ENCODE results near the gene CROCC. TPM values are rescaled to one million over a fixed set of nuclear protein-coding genes. Genes with fewer than 3 reads are reported as not detected.

The CROCC gene
- total and polyA plus RNA-seq, 4 donors: 10.5 to 68.7 (median 26.4) TPM

DNA sequence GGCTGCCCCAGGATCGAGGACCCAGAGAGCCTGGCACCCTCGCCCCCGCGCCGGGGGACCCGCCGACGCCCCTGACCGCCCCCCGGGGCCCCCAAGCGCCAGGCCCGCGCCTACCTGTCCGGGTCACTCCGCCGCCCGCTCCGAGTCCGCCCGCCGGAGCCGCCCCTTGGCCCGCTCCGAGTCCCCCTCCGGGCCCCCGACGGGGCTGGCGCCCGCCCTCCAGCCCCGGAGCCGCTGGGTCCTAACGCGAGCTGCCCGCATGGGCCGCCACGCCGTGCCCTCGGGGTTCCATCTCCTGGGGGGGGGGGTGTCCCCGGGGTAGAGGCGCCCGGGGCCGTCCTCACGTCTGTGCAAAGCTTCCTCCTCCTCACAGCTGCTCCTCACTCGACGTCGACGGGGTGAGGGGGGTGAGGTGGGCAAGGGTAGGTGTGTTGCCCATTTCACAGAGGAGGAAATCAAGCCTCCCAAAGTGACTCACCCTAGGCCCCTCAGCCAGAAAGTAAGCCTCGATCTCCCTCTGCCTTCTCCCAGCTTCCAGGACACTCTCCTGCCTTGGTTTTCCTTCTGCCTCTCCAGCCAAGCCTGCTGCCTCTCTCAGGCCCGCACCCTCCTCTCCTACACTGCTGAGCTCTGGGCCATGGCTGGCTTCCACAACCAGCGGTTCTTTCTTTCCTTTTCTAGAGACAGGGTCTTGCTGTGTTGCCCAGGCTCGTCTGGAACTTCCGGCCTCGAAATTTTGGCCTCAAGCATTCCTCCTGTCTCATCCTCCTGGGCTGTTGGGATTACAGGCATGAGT lies 58.9 kb downstream of the CROCC start, which contains the start of gene MFAP2:
TSS of gene MFAP2 (minus strand) at position 148 of the 796 bp plus-strand sequence. CDS start 2,347 bp downstream, outside the sequence.
- Histone ChIP-seq H3K27me3 (ENCODE audit: control insufficient read depth in 1 of 2, insufficient read depth in 2 of 2, low read length in 1 of 2) (no peaks in the 10 kb centered on the region), H3K9me3 (ENCODE audit: control insufficient read depth, low read length) (no peaks in the 10 kb centered on the region), H3K4me1 (ENCODE audit: control insufficient read depth in 1 of 2, insufficient read depth in 2 of 2, low read length in 2 of 2) (no peaks in the 10 kb centered on the region), H3K4me3 (ENCODE audit: low read length in 2 of 2) (peak within 1 kb of the TSS; percentile 48 to 73), H3K27ac (ENCODE audit: low read depth in 1 of 2, low read length in 2 of 2) (peak within 1 kb of the TSS in 1 of 2 donors; percentile 59), H3K36me3 (ENCODE audit: control insufficient read depth in 1 of 2, insufficient read depth in 2 of 2, low read length in 1 of 2) (no peaks in the 10 kb centered on the region)
- peak; percentile 38 for ATAC-seq (ENCODE audit: low FRiP score)
- no peak for DNase-seq
- WGBS, 2 donors: 4% methylated on average over 46 to 53 of the region's 53 CpGs
- intact Hi-C loops (cut with DNase I): loop anchor here in 1 of 2 donors (2.0 kb wide), 1 partner anchor 14 kb away; no protein-coding TSS in a partner anchor

DNA sequence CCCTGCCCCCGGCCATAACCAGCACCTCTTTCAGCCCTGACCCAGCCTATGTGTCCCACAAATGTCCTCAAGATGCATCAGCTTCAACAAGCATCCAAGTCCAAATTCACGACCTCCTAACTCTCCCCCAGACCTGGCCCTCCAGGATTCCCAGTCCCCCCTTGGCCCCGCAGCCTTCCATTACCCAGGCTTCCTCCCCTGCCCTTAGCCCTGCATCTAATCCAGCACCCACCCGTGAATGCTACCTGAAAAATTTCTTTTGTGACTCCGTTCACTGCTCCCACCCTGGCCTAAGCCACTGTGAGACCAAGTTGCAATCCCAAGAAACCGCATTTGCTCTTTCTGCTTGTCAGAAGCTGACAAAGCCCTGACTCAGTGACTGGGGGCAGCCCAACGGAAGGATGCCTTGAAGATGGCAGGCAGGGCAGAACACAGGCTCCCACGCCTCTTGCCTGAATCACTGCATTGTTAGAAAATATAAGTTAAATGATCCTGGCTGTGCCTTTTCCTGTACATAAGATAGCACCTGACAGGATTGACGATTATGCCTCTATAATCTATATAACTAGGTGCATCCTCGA lies 59.6 kb downstream of the CROCC start:
- intact Hi-C loops (cut with DNase I): loop anchor here in 1 of 2 donors (2.0 kb wide), 1 partner anchor 15 kb away; no protein-coding TSS in a partner anchor
- Histone ChIP-seq H3K4me1 (ENCODE audit: control insufficient read depth in 1 of 2, insufficient read depth in 2 of 2, low read length in 2 of 2) (no peaks in the 10 kb centered on the region), H3K27me3 (ENCODE audit: control insufficient read depth in 1 of 2, insufficient read depth in 2 of 2, low read length in 1 of 2) (no peaks in the 10 kb centered on the region), H3K36me3 (ENCODE audit: control insufficient read depth in 1 of 2, insufficient read depth in 2 of 2, low read length in 1 of 2) (no peaks in the 10 kb centered on the region), H3K9me3 (ENCODE audit: control insufficient read depth, low read length) (no peaks in the 10 kb centered on the region), H3K4me3 (ENCODE audit: low read length in 2 of 2) (no peak overlapping the region), H3K27ac (ENCODE audit: low read depth in 1 of 2, low read length in 2 of 2) (no peak overlapping the region)
- WGBS, 2 donors: 81 to 86% methylated on average over 10 of the region's 10 CpGs
- ATAC-seq (ENCODE audit: low FRiP score) (no peak), DNase-seq (no peak)

DNA sequence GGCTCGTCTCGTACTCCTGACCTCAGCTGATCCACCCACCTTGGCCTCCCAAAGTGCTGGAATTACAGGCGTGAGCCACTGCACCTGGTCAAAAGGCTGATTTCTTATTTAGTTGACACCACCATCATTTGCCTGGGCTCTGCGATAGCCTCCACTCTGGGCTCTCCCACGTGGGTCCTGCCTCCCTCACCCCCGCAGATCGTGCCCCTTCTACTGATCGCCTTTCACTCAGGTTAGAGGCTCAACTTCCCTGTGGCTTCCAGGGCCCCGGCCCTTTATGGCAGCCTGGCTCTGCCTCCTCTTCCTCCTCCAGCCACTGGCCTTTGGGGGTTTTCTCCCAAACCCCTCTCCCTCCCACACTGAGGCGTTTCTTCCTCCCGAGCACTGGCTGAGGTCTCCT lies 61.2 kb downstream of the CROCC start:
- 87% methylated on average over 11 of the region's 11 CpGs for WGBS, 2 donors
- Histone ChIP-seq H3K27ac (ENCODE audit: low read depth in 1 of 2, low read length in 2 of 2) (no peak overlapping the region), H3K36me3 (ENCODE audit: control insufficient read depth in 1 of 2, insufficient read depth in 2 of 2, low read length in 1 of 2) (no peaks in the 10 kb centered on the region), H3K4me1 (ENCODE audit: control insufficient read depth in 1 of 2, insufficient read depth in 2 of 2, low read length in 2 of 2) (no peaks in the 10 kb centered on the region), H3K27me3 (ENCODE audit: control insufficient read depth in 1 of 2, insufficient read depth in 2 of 2, low read length in 1 of 2) (no peaks in the 10 kb centered on the region), H3K4me3 (ENCODE audit: low read length in 2 of 2) (no peak overlapping the region), H3K9me3 (ENCODE audit: control insufficient read depth, low read length) (no peaks in the 10 kb centered on the region)
- intact Hi-C loops (cut with DNase I): no loop called here
- ATAC-seq (ENCODE audit: low FRiP score): no peak
- no peak for DNase-seq

DNA sequence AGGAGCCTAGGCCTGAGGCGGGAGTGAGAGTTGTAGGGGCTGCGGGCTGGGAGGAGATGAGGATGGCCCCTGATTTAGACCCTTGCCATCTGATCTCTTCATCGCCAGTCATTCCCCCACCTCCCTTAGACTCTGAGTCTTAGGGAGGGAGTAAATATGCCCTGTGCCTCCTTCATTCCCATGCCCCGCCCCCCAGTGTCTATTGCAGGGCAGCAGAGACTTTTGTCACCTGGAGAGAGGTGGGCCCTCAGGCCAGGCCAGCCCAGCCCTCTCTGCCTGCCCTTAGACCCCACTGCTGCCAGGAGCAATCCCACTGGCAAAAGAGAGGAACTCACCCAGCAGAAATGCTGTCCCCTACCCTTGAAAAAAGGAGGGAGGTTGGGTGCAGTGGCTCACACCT lies 61.9 kb downstream of the CROCC start:
- intact Hi-C loops (cut with DNase I): no loop called here
- H3K27me3 ChIP-seq (ENCODE audit: control insufficient read depth in 1 of 2, insufficient read depth in 2 of 2, low read length in 1 of 2): no peaks in the 10 kb centered on the region
- ATAC-seq (ENCODE audit: low FRiP score) (no peak), DNase-seq (no peak)
- H3K4me3 ChIP-seq (ENCODE audit: low read length in 2 of 2): no peak overlapping the region
- no peak overlapping the region for H3K27ac ChIP-seq (ENCODE audit: low read depth in 1 of 2, low read length in 2 of 2)
- WGBS, 2 donors: 92 to 94% methylated on average over 4 of the region's 4 CpGs
- no peaks in the 10 kb centered on the region for H3K36me3 ChIP-seq (ENCODE audit: control insufficient read depth in 1 of 2, insufficient read depth in 2 of 2, low read length in 1 of 2)
- no peaks in the 10 kb centered on the region for H3K4me1 ChIP-seq (ENCODE audit: control insufficient read depth in 1 of 2, insufficient read depth in 2 of 2, low read length in 2 of 2)
- H3K9me3 ChIP-seq (ENCODE audit: control insufficient read depth, low read length): no peaks in the 10 kb centered on the region

DNA sequence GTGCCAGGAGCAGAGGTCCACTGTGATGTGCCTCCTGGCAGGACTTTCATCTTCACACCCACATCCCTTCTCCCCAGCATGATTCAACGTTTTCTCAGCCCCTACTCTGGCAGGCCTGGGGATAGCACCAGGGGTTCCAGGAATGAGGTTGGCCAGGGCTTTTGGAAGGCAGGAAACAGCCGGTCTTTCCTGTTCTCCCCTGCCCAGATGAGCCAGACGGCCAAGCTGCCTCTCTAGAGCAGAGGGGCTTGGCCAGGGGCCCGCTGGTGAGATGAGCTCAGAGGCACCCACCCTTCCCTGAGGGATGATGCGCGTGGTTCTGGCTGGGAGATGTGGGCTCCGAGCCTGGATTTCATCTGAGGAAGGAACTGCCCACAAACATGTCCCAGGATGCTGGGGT lies 63.0 kb downstream of the CROCC start:
- Histone ChIP-seq H3K27me3 (ENCODE audit: control insufficient read depth in 1 of 2, insufficient read depth in 2 of 2, low read length in 1 of 2) (no peaks in the 10 kb centered on the region), H3K36me3 (ENCODE audit: control insufficient read depth in 1 of 2, insufficient read depth in 2 of 2, low read length in 1 of 2) (no peaks in the 10 kb centered on the region), H3K27ac (ENCODE audit: low read depth in 1 of 2, low read length in 2 of 2) (no peak overlapping the region), H3K9me3 (ENCODE audit: control insufficient read depth, low read length) (no peaks in the 10 kb centered on the region), H3K4me3 (ENCODE audit: low read length in 2 of 2) (no peak overlapping the region), H3K4me1 (ENCODE audit: control insufficient read depth in 1 of 2, insufficient read depth in 2 of 2, low read length in 2 of 2) (no peaks in the 10 kb centered on the region)
- peak; percentile 62 for ATAC-seq (ENCODE audit: low FRiP score)
- 1 to 7% methylated on average over 7 of the region's 7 CpGs for WGBS, 2 donors
- peak; percentile 94 to 95 for DNase-seq
- intact Hi-C loops (cut with DNase I): no loop called here

DNA sequence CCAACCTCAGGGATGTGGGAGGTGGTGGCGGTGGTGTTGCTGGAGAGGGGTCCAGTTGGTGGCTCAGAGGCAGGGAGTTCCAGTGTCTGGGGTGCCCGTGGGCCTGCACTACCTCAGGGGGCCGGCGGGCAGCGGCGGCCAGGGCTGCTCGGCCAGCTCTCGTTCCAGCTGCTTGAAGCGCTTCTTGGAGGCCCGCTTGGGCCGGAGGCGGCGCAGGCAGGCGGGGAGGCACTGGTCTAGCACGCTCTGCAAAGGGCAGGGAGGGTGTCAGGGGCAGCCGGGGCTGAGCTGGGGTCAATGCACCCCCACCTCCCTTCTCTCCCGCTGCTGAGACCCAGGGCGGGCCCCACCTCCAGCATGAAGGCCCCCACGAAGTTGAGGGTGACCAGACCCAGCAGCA lies 64.4 kb downstream of the CROCC start:
- 87 to 88% methylated on average over 18 to 19 of the region's 19 CpGs for WGBS, 2 donors
- no peak overlapping the region for H3K27ac ChIP-seq (ENCODE audit: low read depth in 1 of 2, low read length in 2 of 2)
- no peak overlapping the region for H3K4me3 ChIP-seq (ENCODE audit: low read length in 2 of 2)
- no peaks in the 10 kb centered on the region for H3K36me3 ChIP-seq (ENCODE audit: control insufficient read depth in 1 of 2, insufficient read depth in 2 of 2, low read length in 1 of 2)
- intact Hi-C loops (cut with DNase I): no loop called here
- ATAC-seq (ENCODE audit: low FRiP score): no peak
- H3K9me3 ChIP-seq (ENCODE audit: control insufficient read depth, low read length): no peaks in the 10 kb centered on the region
- DNase-seq: no peak
- no peaks in the 10 kb centered on the region for H3K27me3 ChIP-seq (ENCODE audit: control insufficient read depth in 1 of 2, insufficient read depth in 2 of 2, low read length in 1 of 2)
- no peaks in the 10 kb centered on the region for H3K4me1 ChIP-seq (ENCODE audit: control insufficient read depth in 1 of 2, insufficient read depth in 2 of 2, low read length in 2 of 2)

DNA sequence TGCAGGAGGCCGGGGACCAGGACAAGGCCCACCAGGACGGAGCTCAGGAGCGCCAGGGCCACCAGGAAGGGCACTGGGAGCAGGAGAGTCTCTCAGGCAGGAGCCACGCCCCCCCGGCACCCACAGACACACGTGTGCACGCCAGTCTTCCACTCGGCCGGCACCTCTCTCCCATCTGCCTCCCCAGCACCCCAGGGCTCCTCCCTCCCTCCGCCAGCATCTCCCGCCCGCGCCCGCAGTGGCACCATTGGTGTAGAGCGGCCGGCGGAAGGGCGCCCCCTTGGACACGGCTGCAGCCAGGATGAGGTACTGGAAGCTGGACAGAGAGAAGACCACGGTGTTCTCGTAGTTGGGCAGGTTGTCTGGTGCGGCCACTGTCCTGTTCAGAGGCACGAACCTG lies 64.8 kb downstream of the CROCC start:
- H3K4me3 ChIP-seq (ENCODE audit: low read length in 2 of 2): no peak overlapping the region
- no peak for ATAC-seq (ENCODE audit: low FRiP score)
- no peaks in the 10 kb centered on the region for H3K27me3 ChIP-seq (ENCODE audit: control insufficient read depth in 1 of 2, insufficient read depth in 2 of 2, low read length in 1 of 2)
- 81 to 85% methylated on average over 23 of the region's 23 CpGs for WGBS, 2 donors
- no peaks in the 10 kb centered on the region for H3K36me3 ChIP-seq (ENCODE audit: control insufficient read depth in 1 of 2, insufficient read depth in 2 of 2, low read length in 1 of 2)
- no peak overlapping the region for H3K27ac ChIP-seq (ENCODE audit: low read depth in 1 of 2, low read length in 2 of 2)
- intact Hi-C loops (cut with DNase I): no loop called here
- no peaks in the 10 kb centered on the region for H3K4me1 ChIP-seq (ENCODE audit: control insufficient read depth in 1 of 2, insufficient read depth in 2 of 2, low read length in 2 of 2)
- no peak for DNase-seq
- no peaks in the 10 kb centered on the region for H3K9me3 ChIP-seq (ENCODE audit: control insufficient read depth, low read length)

DNA sequence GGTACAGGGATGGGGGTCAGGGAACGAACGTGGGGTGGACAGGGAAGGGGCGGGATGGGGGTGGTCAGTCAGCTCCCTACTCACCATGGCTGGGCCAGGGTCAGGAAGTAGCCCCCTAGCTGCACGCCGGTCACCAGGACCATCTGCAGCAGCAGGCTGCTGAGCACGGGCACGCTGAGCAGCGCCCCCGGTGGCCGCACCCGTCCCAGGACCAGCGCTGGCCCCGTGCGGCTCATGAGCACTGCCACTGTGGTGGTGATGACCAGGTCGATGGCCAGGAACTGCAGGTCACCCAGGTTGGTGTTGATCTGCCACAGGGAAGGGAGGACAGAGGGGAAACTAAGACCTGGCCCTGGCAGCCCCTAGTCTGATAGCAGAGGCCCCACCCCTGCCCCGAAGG lies 65.2 kb downstream of the CROCC start:
- Histone ChIP-seq H3K4me1 (ENCODE audit: control insufficient read depth in 1 of 2, insufficient read depth in 2 of 2, low read length in 2 of 2) (no peaks in the 10 kb centered on the region), H3K27ac (ENCODE audit: low read depth in 1 of 2, low read length in 2 of 2) (no peak overlapping the region), H3K27me3 (ENCODE audit: control insufficient read depth in 1 of 2, insufficient read depth in 2 of 2, low read length in 1 of 2) (no peaks in the 10 kb centered on the region), H3K9me3 (ENCODE audit: control insufficient read depth, low read length) (no peaks in the 10 kb centered on the region), H3K36me3 (ENCODE audit: control insufficient read depth in 1 of 2, insufficient read depth in 2 of 2, low read length in 1 of 2) (no peaks in the 10 kb centered on the region), H3K4me3 (ENCODE audit: low read length in 2 of 2) (no peak overlapping the region)
- ATAC-seq (ENCODE audit: low FRiP score): no peak
- intact Hi-C loops (cut with DNase I): no loop called here
- WGBS, 2 donors: 72% methylated on average over 14 to 16 of the region's 16 CpGs
- no peak for DNase-seq

DNA sequence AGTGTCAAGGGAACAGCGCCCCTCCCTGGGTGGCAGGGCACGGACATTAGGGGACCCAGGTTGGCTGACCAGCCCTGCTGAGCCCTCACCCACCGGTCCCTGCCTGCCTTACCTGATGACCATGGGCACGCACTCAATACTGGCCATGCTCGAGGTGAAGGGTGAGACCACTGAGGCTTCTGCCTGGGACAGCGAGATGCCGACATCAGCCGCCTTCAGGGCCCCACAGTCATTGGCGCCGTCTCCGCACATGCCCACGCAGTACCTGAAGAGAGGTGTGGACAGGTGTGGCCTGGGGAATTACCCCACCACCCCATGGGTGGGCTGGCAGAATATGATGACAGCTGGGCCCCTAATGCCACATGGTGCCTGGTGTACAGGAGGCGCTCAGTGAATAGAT lies 66.5 kb downstream of the CROCC start:
- Histone ChIP-seq H3K9me3 (ENCODE audit: control insufficient read depth, low read length) (no peaks in the 10 kb centered on the region), H3K36me3 (ENCODE audit: control insufficient read depth in 1 of 2, insufficient read depth in 2 of 2, low read length in 1 of 2) (no peaks in the 10 kb centered on the region), H3K4me3 (ENCODE audit: low read length in 2 of 2) (no peak overlapping the region), H3K27me3 (ENCODE audit: control insufficient read depth in 1 of 2, insufficient read depth in 2 of 2, low read length in 1 of 2) (no peaks in the 10 kb centered on the region), H3K27ac (ENCODE audit: low read depth in 1 of 2, low read length in 2 of 2) (no peak overlapping the region), H3K4me1 (ENCODE audit: control insufficient read depth in 1 of 2, insufficient read depth in 2 of 2, low read length in 2 of 2) (no peaks in the 10 kb centered on the region)
- WGBS, 2 donors: 87 to 90% methylated on average over 13 of the region's 13 CpGs
- DNase-seq: no peak
- no peak for ATAC-seq (ENCODE audit: low FRiP score)
- intact Hi-C loops (cut with DNase I): no loop called here
